Gastroesophageal sphincter (tissue), 3 donors: ENCODE data around the gene GGN.

ENCODE experiments used
- CTCF ChIP-seq, 4 experiments: fragments of 200-600 bp in 2 of 4; fragments of 450-650 bp in 2 of 4; sonication (generic) in 1 of 4; IDR thresholded peaks; one replicate each; pipeline ENCODE4 v1.5.1; 2017 to 2019; ENCODE audit warnings: antibody characterized with exemption in 4 of 4, mild to moderate bottlenecking in 2 of 4, moderate library complexity in 2 of 4
- POLR2A ChIP-seq, 2 donors: fragments of 450-650 bp; IDR thresholded peaks; one replicate each; pipeline ENCODE4 v1.6.1; 2017; ENCODE audit warnings: antibody characterized with exemption in 2 of 2, mild to moderate bottlenecking in 2 of 2, moderate library complexity in 1 of 2
- POLR2AphosphoS5 ChIP-seq: sonication (generic); formaldehyde crosslinking; IDR thresholded peaks from one replicate; pipeline ENCODE4 v1.6.1; 2017; ENCODE audit warnings: antibody characterized with exemption

GRCh38 chr19:38358071-38358470 lies 29.8 kb downstream of the GGN start:
- TF ChIP-seq CTCF (IDR thresholded peaks at IDR 0.05): no peak
- no peak for TF ChIP-seq POLR2AphosphoS5
- no peak for TF ChIP-seq POLR2A (IDR thresholded peaks at IDR 0.05)
